Measurements from ENCODE around the gene TMEM120A.

DNA sequence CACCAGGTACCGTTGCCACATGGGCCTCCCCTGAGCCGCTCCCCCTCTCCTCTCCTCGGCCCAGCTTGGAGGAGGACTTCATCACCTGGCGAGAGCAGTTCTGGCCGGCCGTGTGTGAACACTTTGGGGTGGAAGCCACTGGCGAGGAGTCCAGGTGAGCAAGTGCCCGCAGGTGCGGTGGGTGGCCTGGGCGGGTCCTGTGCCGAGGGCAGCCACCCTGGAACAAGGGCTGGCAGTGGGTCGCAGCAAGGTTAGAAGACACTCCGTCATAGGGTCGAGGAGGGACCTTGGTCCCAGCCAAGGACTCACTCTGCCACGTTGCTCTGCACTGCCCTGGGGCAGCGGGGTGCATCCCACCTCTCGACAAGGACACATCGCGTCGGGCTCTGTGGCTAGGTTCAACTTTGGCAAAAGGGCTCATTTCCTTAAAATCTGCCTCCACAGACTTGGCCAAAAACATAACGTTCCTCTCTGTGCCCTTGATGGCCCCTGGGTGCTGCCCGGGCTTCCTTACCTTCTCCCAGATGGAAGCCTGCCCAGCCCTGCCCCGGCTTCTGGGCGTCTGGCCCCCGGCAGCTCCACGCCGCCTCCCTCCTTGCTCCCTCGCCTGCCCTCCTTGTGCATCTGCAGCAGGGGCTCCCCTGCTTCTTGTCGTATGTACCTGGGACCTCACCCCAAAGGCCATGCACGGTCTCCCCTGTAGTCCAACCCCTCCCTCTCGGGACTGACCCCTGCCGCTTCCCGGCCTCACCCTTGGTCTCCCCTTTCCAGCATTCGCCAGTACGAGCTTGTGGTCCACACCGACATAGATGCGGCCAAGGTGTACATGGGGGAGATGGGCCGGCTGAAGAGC, 12.7 kb downstream of the TMEM120A start:
- TF ChIP-seq, protein P1, sequence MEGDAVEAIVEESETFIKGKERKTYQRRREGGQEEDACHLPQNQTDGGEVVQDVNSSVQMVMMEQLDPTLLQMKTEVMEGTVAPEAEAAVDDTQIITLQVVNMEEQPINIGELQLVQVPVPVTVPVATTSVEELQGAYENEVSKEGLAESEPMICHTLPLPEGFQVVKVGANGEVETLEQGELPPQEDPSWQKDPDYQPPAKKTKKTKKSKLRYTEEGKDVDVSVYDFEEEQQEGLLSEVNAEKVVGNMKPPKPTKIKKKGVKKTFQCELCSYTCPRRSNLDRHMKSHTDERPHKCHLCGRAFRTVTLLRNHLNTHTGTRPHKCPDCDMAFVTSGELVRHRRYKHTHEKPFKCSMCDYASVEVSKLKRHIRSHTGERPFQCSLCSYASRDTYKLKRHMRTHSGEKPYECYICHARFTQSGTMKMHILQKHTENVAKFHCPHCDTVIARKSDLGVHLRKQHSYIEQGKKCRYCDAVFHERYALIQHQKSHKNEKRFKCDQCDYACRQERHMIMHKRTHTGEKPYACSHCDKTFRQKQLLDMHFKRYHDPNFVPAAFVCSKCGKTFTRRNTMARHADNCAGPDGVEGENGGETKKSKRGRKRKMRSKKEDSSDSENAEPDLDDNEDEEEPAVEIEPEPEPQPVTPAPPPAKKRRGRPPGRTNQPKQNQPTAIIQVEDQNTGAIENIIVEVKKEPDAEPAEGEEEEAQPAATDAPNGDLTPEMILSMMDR (IDR thresholded peaks at IDR 0.05) = no peak
- TF ChIP-seq POLR2AphosphoS5 (IDR thresholded peaks at IDR 0.05; ENCODE audit: low read depth, low read length) = no peak
- TF ChIP-seq SIN3A (IDR thresholded peaks at IDR 0.05; ENCODE audit: borderline replicate concordance, insufficient read depth, low read depth, low read length) = no peak
- TF ChIP-seq, protein P2, sequence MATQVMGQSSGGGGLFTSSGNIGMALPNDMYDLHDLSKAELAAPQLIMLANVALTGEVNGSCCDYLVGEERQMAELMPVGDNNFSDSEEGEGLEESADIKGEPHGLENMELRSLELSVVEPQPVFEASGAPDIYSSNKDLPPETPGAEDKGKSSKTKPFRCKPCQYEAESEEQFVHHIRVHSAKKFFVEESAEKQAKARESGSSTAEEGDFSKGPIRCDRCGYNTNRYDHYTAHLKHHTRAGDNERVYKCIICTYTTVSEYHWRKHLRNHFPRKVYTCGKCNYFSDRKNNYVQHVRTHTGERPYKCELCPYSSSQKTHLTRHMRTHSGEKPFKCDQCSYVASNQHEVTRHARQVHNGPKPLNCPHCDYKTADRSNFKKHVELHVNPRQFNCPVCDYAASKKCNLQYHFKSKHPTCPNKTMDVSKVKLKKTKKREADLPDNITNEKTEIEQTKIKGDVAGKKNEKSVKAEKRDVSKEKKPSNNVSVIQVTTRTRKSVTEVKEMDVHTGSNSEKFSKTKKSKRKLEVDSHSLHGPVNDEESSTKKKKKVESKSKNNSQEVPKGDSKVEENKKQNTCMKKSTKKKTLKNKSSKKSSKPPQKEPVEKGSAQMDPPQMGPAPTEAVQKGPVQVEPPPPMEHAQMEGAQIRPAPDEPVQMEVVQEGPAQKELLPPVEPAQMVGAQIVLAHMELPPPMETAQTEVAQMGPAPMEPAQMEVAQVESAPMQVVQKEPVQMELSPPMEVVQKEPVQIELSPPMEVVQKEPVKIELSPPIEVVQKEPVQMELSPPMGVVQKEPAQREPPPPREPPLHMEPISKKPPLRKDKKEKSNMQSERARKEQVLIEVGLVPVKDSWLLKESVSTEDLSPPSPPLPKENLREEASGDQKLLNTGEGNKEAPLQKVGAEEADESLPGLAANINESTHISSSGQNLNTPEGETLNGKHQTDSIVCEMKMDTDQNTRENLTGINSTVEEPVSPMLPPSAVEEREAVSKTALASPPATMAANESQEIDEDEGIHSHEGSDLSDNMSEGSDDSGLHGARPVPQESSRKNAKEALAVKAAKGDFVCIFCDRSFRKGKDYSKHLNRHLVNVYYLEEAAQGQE (IDR thresholded peaks at IDR 0.05; ENCODE audit: insufficient read depth in 1 of 2, low read depth in 2 of 2, low read length in 1 of 2) = no peak
- TF ChIP-seq TCF7L2 (IDR thresholded peaks at IDR 0.05; ENCODE audit: low read depth, low read length) = no peak

Measured in Panc1 (cell line).